Upper lobe of left lung (tissue), 4 donors: ENCODE measurements around the gene ZSWIM6.

ENCODE experiments used
- EP300 ChIP-seq, 4 donors: sonication (generic); formaldehyde crosslinking; IDR thresholded peaks; one replicate each; pipeline ENCODE4 v1.5.1; 2017; ENCODE audit warnings: antibody characterized with exemption in 4 of 4, control low read depth in 2 of 4
- POLR2A ChIP-seq, 4 donors: fragments of 450-650 bp; IDR thresholded peaks; one replicate each; pipeline ENCODE4 v1.5.1; 2016 to 2017; ENCODE audit warnings: antibody characterized with exemption in 4 of 4, mild to moderate bottlenecking in 2 of 4
- TF ChIP-seq, protein P1 (sequence below), 6 experiments: fragments of 450-650 bp in 4 of 6; fragments of 200-600 bp in 2 of 6; sonication (generic) in 2 of 6; IDR thresholded peaks; one replicate each; pipeline ENCODE4 v1.5.1; 2016 to 2019; ENCODE audit warnings: antibody characterized with exemption in 6 of 6

DNA sequence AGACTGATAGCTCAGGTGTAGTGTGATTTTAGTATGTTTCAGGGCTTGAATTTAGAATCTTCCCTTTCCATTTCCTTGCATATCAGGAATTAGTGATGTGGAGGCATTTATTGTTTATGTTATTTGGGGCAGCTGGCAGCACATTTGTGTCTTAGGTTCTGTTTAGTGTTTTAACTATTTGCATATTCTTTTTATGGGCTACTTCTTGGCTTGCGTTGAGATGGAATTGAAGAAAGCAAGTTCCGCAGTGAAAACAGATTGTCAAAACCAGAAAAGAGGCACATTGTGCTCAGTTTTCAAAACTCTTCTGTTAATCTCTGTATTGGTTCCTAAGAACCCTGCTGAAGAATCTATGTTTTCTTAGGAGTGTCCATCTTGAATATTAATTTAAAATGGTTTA lies 80.3 kb downstream of the ZSWIM6 start:
- TF ChIP-seq, protein P1, sequence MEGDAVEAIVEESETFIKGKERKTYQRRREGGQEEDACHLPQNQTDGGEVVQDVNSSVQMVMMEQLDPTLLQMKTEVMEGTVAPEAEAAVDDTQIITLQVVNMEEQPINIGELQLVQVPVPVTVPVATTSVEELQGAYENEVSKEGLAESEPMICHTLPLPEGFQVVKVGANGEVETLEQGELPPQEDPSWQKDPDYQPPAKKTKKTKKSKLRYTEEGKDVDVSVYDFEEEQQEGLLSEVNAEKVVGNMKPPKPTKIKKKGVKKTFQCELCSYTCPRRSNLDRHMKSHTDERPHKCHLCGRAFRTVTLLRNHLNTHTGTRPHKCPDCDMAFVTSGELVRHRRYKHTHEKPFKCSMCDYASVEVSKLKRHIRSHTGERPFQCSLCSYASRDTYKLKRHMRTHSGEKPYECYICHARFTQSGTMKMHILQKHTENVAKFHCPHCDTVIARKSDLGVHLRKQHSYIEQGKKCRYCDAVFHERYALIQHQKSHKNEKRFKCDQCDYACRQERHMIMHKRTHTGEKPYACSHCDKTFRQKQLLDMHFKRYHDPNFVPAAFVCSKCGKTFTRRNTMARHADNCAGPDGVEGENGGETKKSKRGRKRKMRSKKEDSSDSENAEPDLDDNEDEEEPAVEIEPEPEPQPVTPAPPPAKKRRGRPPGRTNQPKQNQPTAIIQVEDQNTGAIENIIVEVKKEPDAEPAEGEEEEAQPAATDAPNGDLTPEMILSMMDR (IDR thresholded peaks at IDR 0.05) = no peak
- TF ChIP-seq POLR2A (IDR thresholded peaks at IDR 0.05) = no peak
- no peak for TF ChIP-seq EP300 (IDR thresholded peaks at IDR 0.05)
